ENCODE results near the gene FAM83C. TPM values are rescaled to one million over a fixed set of nuclear protein-coding genes. Genes with fewer than 3 reads are reported as not detected.

The FAM83C gene
- total RNA-seq, 1 donor from 2014 or later = not detected

DNA sequence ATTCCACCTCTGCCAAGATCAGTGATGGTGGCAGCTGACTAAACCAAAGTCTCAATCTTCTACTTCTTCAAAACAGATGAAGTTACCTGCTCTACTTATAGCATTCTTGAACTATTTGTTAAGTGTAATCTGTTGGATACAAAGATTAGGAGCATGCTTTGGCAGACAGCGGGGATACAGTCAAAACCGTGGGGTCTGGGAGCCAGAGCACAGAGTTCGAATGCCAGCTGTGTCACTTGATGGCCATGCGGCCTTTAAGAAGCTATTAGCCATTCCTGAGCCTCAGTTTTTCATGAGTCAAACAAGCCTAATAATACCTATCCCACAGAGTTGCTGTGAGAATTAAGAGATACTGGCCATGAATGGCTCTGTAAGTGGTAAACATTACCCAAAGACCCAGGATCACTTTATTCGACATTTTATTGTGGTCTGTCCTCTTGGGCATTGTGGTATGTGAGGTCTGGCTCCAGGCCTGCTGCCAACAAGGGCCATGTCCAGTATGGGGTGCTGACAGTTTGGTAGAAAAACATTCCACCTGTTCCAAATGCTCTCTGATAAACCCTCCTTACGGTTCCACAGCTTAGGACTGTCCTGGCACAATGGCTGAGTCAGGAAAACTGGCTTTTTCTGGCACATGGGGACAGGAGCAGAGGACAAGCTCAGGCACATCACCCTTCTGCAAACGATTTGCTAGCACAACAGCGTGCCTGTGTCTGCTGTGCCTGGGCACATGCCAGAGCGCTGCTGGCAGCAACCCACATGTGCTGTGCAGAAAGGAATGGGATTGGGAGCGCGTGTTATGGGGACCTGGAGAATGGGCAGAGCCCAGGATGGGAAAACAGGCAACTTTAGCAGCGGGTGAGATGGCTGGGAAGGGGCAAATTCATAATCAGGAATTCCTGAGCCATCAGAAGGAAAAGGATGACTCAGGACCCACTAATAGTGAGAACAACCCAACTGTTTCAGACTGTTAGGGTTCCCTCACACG, 15.7 kb upstream of the FAM83C start:
- H3K27ac ChIP-seq (ENCODE audit: low read depth, low read length) = peak overlapping the region; percentile 74
- H3K27me3 ChIP-seq (ENCODE audit: control insufficient read depth in 3 of 3, insufficient read depth in 3 of 3, low read length in 3 of 3) = no peaks in the 10 kb centered on the region
- H3K9me3 ChIP-seq (ENCODE audit: control insufficient read depth in 3 of 3, low read length in 3 of 3) = no peaks in the 10 kb centered on the region
- H3K9ac ChIP-seq (ENCODE audit: low read depth in 1 of 3, low read length in 3 of 3) = peak overlapping the region in 2 of 3 donors; percentile 27 to 40
- peaks cover 11 to 50% (median 38%) of the 10 kb centered on the region in 3 donors for H3K4me1 ChIP-seq (ENCODE audit: control insufficient read depth in 3 of 3, insufficient read depth in 3 of 3, low read length in 3 of 3)
- peaks cover 0 to 11% (median 7%) of the 10 kb centered on the region in 3 donors for H3K36me3 ChIP-seq (ENCODE audit: control insufficient read depth in 3 of 3, insufficient read depth in 3 of 3, low read length in 3 of 3)
- no peak overlapping the region for H3K4me3 ChIP-seq (ENCODE audit: low read length in 3 of 3)

DNA sequence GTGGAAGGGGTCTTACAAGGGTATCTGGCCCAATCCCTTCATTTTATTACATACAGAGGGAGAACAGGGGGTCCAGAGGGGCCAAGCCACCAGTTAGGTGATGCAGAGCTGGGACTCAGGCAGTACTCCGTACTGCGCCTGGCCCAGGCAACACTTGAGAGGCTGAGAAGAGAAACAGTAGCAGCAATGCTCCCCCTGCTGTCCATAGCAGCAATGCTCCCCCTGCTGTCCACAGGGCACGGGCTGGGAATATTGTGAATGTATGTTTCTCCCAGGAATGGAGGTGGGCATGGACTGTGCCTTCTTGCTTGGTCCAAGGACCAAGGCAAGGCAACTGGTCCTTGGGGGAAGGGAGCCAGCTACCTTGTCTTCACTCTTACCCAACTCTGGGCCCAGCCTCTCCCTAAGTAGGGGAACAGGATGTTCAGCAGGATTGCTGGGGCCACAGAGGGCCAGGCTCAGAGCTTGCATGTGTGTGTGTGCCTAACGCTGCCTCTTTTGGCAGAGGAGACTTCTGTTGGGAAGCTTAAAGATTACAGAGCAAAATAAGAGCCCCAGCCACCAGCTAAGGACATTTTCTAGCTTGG, 14.8 kb upstream of the FAM83C start:
- H3K4me1 ChIP-seq (ENCODE audit: control insufficient read depth in 3 of 3, insufficient read depth in 3 of 3, low read length in 3 of 3) = peaks cover 11 to 50% (median 38%) of the 10 kb centered on the region in 3 donors
- peaks cover 0 to 7% (median 4%) of the 10 kb centered on the region in 3 donors for H3K36me3 ChIP-seq (ENCODE audit: control insufficient read depth in 3 of 3, insufficient read depth in 3 of 3, low read length in 3 of 3)
- H3K9ac ChIP-seq (ENCODE audit: low read depth in 1 of 3, low read length in 3 of 3) = peak overlapping the region in 1 of 3 donors; percentile 27
- H3K27ac ChIP-seq (ENCODE audit: low read depth, low read length) = peak overlapping the region; percentile 74
- H3K4me3 ChIP-seq (ENCODE audit: low read length in 3 of 3) = no peak overlapping the region
- H3K27me3 ChIP-seq (ENCODE audit: control insufficient read depth in 3 of 3, insufficient read depth in 3 of 3, low read length in 3 of 3) = no peaks in the 10 kb centered on the region
- no peaks in the 10 kb centered on the region for H3K9me3 ChIP-seq (ENCODE audit: control insufficient read depth in 3 of 3, low read length in 3 of 3)

DNA sequence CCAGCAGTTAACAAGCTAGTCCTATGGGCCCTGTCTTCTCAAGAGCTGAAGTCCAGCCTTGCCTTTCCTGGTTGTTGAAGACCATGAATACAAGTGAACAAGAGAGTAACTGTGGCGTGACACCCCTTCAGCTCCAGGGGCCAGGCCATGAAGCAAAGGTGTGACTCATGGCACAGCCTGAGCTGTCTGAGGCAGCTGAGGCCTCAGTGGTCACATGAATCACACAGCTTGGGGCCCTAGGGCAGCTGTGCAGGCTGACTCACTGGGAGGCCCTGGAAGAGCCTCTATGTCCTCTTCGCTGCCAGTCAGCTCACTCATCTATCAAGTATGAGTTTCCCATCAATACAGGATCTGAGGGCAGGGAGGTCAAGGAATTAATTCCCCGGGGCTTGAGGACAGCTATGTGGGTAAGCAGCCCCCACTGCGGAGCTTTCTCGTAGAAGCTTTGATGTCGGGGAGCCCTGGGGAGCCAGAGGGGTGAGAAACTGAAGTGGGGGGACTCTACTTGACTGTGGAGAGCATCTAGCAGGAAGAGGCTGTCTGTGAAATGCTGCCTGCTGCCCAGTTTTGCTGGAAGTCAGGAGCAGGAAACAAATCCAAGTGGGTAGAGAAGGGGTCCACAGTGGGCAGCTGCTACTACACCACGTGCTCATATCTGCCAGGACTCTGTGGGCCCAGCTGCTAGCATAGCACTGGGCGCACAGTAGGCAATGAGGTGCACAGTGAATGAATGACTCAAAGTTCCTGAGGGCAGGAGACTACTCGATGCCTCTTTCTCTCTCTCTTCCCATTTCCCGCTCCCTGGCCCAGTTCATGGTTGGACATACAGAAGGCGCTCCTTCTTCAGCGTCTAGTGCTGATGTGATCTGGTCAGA, 13.7 kb upstream of the FAM83C start:
- Histone ChIP-seq H3K4me3 (ENCODE audit: low read length in 3 of 3) (no peak overlapping the region), H3K27ac (ENCODE audit: low read depth, low read length) (peak overlapping the region; percentile 74), H3K27me3 (ENCODE audit: control insufficient read depth in 3 of 3, insufficient read depth in 3 of 3, low read length in 3 of 3) (no peaks in the 10 kb centered on the region), H3K36me3 (ENCODE audit: control insufficient read depth in 3 of 3, insufficient read depth in 3 of 3, low read length in 3 of 3) (peaks cover 0 to 7% (median 4%) of the 10 kb centered on the region in 3 donors), H3K4me1 (ENCODE audit: control insufficient read depth in 3 of 3, insufficient read depth in 3 of 3, low read length in 3 of 3) (peaks cover 11 to 50% (median 38%) of the 10 kb centered on the region in 3 donors), H3K9ac (ENCODE audit: low read depth in 1 of 3, low read length in 3 of 3) (peak overlapping the region in 1 of 3 donors; percentile 33), H3K9me3 (ENCODE audit: control insufficient read depth in 3 of 3, low read length in 3 of 3) (no peaks in the 10 kb centered on the region)

DNA sequence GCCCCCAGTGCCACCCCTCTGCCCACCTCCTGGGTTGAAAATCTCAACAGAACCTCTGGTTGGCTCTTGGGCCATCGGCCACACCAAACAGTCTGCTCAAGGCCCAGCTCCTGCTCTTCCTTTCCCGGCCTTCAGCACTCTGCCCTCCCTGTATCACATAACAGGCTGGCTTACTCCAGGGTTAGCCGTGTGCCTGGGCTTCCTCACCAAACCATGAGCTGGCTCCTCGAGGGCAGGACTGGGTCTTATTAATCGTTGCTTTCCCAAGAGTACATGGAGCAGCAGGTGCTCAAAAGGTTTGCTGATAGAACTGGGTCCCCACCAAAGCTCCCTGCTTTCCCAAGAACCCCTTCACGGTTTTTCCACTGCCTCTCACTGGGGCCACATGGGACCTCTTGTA, 12.7 kb upstream of the FAM83C start:
- Histone ChIP-seq H3K36me3 (ENCODE audit: control insufficient read depth in 3 of 3, insufficient read depth in 3 of 3, low read length in 3 of 3) (peaks cover 0 to 7% (median 4%) of the 10 kb centered on the region in 3 donors), H3K9ac (ENCODE audit: low read depth in 1 of 3, low read length in 3 of 3) (peak overlapping the region in 2 of 3 donors; percentile 8 to 54), H3K4me1 (ENCODE audit: control insufficient read depth in 3 of 3, insufficient read depth in 3 of 3, low read length in 3 of 3) (peaks cover 11 to 50% (median 38%) of the 10 kb centered on the region in 3 donors), H3K27me3 (ENCODE audit: control insufficient read depth in 3 of 3, insufficient read depth in 3 of 3, low read length in 3 of 3) (no peaks in the 10 kb centered on the region), H3K9me3 (ENCODE audit: control insufficient read depth in 3 of 3, low read length in 3 of 3) (no peaks in the 10 kb centered on the region), H3K27ac (ENCODE audit: low read depth, low read length) (peak overlapping the region; percentile 74), H3K4me3 (ENCODE audit: low read length in 3 of 3) (no peak overlapping the region)

DNA sequence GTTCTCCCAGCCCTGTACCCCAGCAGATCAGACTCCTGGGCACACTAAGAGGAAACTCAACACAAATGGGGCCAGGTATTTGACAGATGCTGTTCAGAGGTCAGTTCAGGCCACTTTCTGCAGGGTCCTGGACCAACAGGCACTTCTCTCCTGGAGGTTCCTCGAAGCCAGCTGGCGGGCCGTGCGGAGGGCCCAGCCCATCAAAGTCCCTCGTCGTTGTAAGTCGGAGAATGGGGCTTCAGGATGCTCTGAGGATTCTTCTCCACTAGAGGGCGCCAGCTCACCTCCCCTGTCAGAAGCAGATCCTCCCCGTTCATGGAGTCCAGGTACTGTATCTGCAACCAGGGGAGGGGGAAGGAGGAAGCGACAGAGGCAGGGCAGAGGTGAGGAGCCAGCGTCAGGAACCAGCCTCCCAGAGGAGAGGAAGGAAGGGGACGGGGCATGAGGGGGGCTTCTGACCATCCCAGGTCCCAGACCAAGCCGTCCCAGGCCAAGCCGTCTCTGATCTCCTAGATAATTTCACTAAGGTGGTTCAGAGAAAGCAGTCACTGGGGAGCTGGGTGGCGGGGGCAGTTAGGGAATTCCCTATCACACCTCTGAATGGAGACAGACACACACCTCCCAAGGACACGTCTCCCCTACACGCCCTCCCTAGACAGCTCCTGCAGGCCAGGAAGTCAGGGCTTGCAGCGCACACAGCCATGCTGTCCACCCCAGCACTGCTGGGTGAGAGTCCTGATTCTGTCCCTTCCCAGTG, 11.7 kb upstream of the FAM83C start:
- peaks cover 0 to 6% (median 4%) of the 10 kb centered on the region in 3 donors for H3K36me3 ChIP-seq (ENCODE audit: control insufficient read depth in 3 of 3, insufficient read depth in 3 of 3, low read length in 3 of 3)
- no peak overlapping the region for H3K4me3 ChIP-seq (ENCODE audit: low read length in 3 of 3)
- H3K27ac ChIP-seq (ENCODE audit: low read depth, low read length) = no peak overlapping the region
- H3K4me1 ChIP-seq (ENCODE audit: control insufficient read depth in 3 of 3, insufficient read depth in 3 of 3, low read length in 3 of 3) = peaks cover 11 to 50% (median 38%) of the 10 kb centered on the region in 3 donors
- no peaks in the 10 kb centered on the region for H3K27me3 ChIP-seq (ENCODE audit: control insufficient read depth in 3 of 3, insufficient read depth in 3 of 3, low read length in 3 of 3)
- peak overlapping the region in 1 of 3 donors; percentile 8 for H3K9ac ChIP-seq (ENCODE audit: low read depth in 1 of 3, low read length in 3 of 3)
- no peaks in the 10 kb centered on the region for H3K9me3 ChIP-seq (ENCODE audit: control insufficient read depth in 3 of 3, low read length in 3 of 3)

DNA sequence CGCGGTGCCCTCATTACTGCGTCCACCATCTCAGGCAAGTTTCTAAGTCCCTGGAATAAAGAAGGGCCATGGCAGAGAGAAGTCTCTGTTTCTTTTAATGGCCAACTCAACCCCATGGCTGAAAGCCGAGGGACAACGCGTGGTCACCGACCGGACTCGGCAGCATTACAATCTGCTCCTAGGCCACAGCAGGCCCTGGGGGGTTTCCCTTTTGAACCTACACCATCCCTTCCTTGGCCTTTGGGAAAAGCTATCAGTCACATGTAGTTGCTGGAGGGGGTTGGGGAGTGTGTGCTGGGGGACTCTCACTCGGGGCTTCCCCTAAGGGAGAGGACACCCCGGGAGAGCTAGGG, 11.1 kb upstream of the FAM83C start:
- no peaks in the 10 kb centered on the region for H3K27me3 ChIP-seq (ENCODE audit: control insufficient read depth in 3 of 3, insufficient read depth in 3 of 3, low read length in 3 of 3)
- H3K36me3 ChIP-seq (ENCODE audit: control insufficient read depth in 3 of 3, insufficient read depth in 3 of 3, low read length in 3 of 3) = peaks cover 0 to 5% (median 4%) of the 10 kb centered on the region in 3 donors
- no peak overlapping the region for H3K9ac ChIP-seq (ENCODE audit: low read depth in 1 of 3, low read length in 3 of 3)
- no peak overlapping the region for H3K27ac ChIP-seq (ENCODE audit: low read depth, low read length)
- H3K4me1 ChIP-seq (ENCODE audit: control insufficient read depth in 3 of 3, insufficient read depth in 3 of 3, low read length in 3 of 3) = peaks cover 9 to 46% (median 36%) of the 10 kb centered on the region in 3 donors
- H3K4me3 ChIP-seq (ENCODE audit: low read length in 3 of 3) = no peak overlapping the region
- H3K9me3 ChIP-seq (ENCODE audit: control insufficient read depth in 3 of 3, low read length in 3 of 3) = no peaks in the 10 kb centered on the region

DNA sequence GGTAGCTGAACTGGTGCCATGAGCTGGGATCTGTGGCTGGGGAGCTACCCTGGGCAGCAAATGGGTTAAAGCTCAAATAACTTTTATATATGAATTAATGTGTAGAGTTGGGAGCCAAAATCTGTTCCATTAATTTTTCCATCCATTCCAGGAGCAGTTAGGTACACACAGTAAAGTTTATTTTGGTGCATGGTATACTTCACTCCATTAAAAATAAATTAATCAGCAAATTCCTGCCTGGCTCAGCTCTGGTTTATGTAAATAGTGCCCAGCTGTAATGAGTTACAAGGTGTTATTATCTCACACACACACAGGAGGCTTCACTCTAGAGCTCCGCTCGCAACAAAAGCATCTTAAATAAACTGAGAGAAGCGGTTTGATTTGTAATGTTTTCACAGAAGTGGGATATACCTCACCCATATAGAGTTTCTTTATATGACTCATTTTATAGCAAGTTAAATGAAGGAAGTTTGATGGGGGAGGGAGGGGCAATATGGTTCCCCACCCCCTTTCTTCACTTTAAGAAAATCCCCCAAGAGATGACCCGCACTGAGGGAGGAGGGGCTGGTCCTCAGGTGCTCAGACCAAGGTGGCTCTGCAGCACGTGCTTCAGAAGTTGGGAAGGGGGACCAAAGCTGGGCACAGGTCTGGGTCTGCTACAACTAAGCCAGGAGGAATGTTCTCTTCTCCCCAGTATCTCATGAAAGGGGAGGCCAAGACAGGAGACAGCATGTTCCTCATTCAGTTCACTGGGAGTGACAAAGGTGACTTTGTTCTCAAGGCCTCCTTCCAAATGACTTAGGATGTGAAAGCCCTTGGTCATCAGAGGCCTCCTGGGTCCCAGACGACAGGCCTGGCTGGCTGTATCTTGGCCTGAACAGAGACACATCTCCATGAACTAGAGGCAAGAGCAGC, 10.5 kb upstream of the FAM83C start:
- H3K4me1 ChIP-seq (ENCODE audit: control insufficient read depth in 3 of 3, insufficient read depth in 3 of 3, low read length in 3 of 3) = peaks cover 2 to 39% (median 29%) of the 10 kb centered on the region in 3 donors
- no peak overlapping the region for H3K4me3 ChIP-seq (ENCODE audit: low read length in 3 of 3)
- H3K9me3 ChIP-seq (ENCODE audit: control insufficient read depth in 3 of 3, low read length in 3 of 3) = no peaks in the 10 kb centered on the region
- H3K9ac ChIP-seq (ENCODE audit: low read depth in 1 of 3, low read length in 3 of 3) = no peak overlapping the region
- peaks cover 0 to 5% (median 4%) of the 10 kb centered on the region in 3 donors for H3K36me3 ChIP-seq (ENCODE audit: control insufficient read depth in 3 of 3, insufficient read depth in 3 of 3, low read length in 3 of 3)
- H3K27me3 ChIP-seq (ENCODE audit: control insufficient read depth in 3 of 3, insufficient read depth in 3 of 3, low read length in 3 of 3) = peaks cover 0 to 2% (median under 1%) of the 10 kb centered on the region in 3 donors
- no peak overlapping the region for H3K27ac ChIP-seq (ENCODE audit: low read depth, low read length)

DNA sequence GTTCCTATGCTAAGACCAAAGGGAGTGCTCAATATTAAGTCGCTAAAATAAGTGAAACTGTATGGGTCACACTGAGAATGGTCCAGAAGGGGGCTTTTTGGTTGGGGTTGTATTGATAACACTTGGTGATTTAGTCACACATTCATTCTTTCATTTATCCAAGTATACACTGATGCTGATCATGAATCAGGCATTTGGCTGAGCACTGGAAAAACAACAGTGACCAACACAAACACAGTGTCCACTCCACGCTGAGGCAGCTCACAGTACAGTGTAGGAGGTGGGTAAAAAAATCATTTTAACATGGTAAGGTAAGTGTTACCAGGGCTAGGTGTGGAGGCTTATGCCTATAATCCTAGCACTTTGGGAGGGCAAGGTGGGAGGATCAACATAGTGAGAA, 9.2 kb upstream of the FAM83C start:
- peaks cover 0 to 5% (median 3%) of the 10 kb centered on the region in 3 donors for H3K36me3 ChIP-seq (ENCODE audit: control insufficient read depth in 3 of 3, insufficient read depth in 3 of 3, low read length in 3 of 3)
- peaks cover 6 to 14% (median 13%) of the 10 kb centered on the region in 3 donors for H3K27me3 ChIP-seq (ENCODE audit: control insufficient read depth in 3 of 3, insufficient read depth in 3 of 3, low read length in 3 of 3)
- H3K27ac ChIP-seq (ENCODE audit: low read depth, low read length) = no peak overlapping the region
- peaks cover 2 to 27% (median 18%) of the 10 kb centered on the region in 3 donors for H3K4me1 ChIP-seq (ENCODE audit: control insufficient read depth in 3 of 3, insufficient read depth in 3 of 3, low read length in 3 of 3)
- no peak overlapping the region for H3K9ac ChIP-seq (ENCODE audit: low read depth in 1 of 3, low read length in 3 of 3)
- H3K9me3 ChIP-seq (ENCODE audit: control insufficient read depth in 3 of 3, low read length in 3 of 3) = no peaks in the 10 kb centered on the region
- H3K4me3 ChIP-seq (ENCODE audit: low read length in 3 of 3) = no peak overlapping the region
